A673 (cell line): Measurements from ENCODE around the gene MRPL10. TPM values are rescaled to one million over a fixed set of nuclear protein-coding genes. Genes with fewer than 3 reads are reported as not detected.

ENCODE experiments used
- BruUV-seq: library from RNA; stranded (reverse); fragments of 400-500 nt; replicated peaks from 2 replicates; lab custom pipeline; 2021; lab: Mats Ljungman, UMichigan
- CTCF ChIA-PET: fragments of 300-600 bp; sonication (Branson Sonifier 250); formaldehyde crosslinking; loops from one replicate; lab custom pipeline; 2022; ENCODE audit warnings: antibody characterized with exemption; lab: Charles Lee
- POLR2A ChIA-PET: fragments of 300-600 bp; sonication (Branson Sonifier 250); formaldehyde crosslinking; loops from one replicate; lab custom pipeline; 2022; ENCODE audit warnings: antibody characterized with exemption; ENCODE audit not compliant: low non-redundant PET; lab: Charles Lee
- DNase-seq: peaks from one replicate; pipeline ENCODE4 v3.0.0-alpha.2; 2015; ENCODE audit warnings: low spot score
- H3K27ac ChIP-seq: fragments of 200-600 bp; sonication (generic); 2 replicates; pipeline ENCODE4 v1.5.1; 2016; ENCODE audit warnings: mixed run types, low read depth, mild to moderate bottlenecking, mixed read lengths, antibody characterized with exemption, low read length; ENCODE audit not compliant: poor library complexity, severe bottlenecking
- H3K27me3 ChIP-seq: fragments of 200-600 bp; sonication (generic); replicated peaks from 2 replicates; pipeline ENCODE4 v1.6.1; 2017; ENCODE audit warnings: mixed run types, low read depth, mild to moderate bottlenecking, mixed read lengths, antibody characterized with exemption, low read length; ENCODE audit not compliant: insufficient read depth, poor library complexity
- H3K36me3 ChIP-seq: fragments of 200-600 bp; sonication (generic); 2 replicates; pipeline ENCODE4 v1.6.1; 2016; ENCODE audit warnings: mixed run types, mild to moderate bottlenecking, mixed read lengths, antibody characterized with exemption, low read length; ENCODE audit not compliant: insufficient read depth, poor library complexity, severe bottlenecking
- H3K4me1 ChIP-seq: fragments of 200-600 bp; sonication (generic); 2 replicates; pipeline ENCODE4 v1.6.1; 2017; ENCODE audit warnings: mixed run types, mild to moderate bottlenecking, mixed read lengths, antibody characterized with exemption, low read length; ENCODE audit not compliant: insufficient read depth, poor library complexity, severe bottlenecking
- H3K4me3 ChIP-seq: fragments of 200-600 bp; sonication (generic); 2 replicates; pipeline ENCODE4 v1.5.1; 2016; ENCODE audit warnings: low read depth, mixed run types, mild to moderate bottlenecking, mixed read lengths, low read length; ENCODE audit not compliant: poor library complexity, severe bottlenecking
- H3K9me3 ChIP-seq: fragments of 200-600 bp; sonication (generic); 2 replicates; pipeline ENCODE4 v1.6.1; 2016; ENCODE audit warnings: mixed run types, low read depth, mild to moderate bottlenecking, mixed read lengths, antibody characterized with exemption, low read length; ENCODE audit not compliant: poor library complexity, severe bottlenecking
- CTCF ChIP-seq: fragments of 300-800, 200-600 bp; sonication (generic); conservative IDR thresholded peaks from 2 replicates; pipeline ENCODE4 v1.5.1; 2017; ENCODE audit warnings: low read depth, mild to moderate bottlenecking, antibody characterized with exemption, low read length, moderate library complexity, mixed read lengths
- EZH2 ChIP-seq: fragments of 200-600 bp; sonication (generic); IDR thresholded peaks from 2 replicates; pipeline ENCODE4 v1.6.1; 2017; ENCODE audit warnings: borderline replicate concordance, low read depth, mild to moderate bottlenecking, mixed read lengths, antibody characterized with exemption, low read length; ENCODE audit not compliant: poor library complexity, severe bottlenecking
- intact Hi-C: fragments of 100-400 bp; cut with micrococcal nuclease; formaldehyde crosslinking; loops from one replicate; pipeline ENCODE4 v1.10.0; 2022; ENCODE audit not compliant: unreplicated experiment
- total RNA-seq: library from RNA; stranded (reverse); gene quantifications from 2 replicates; pipeline ENCODE4 v1.2.3, GENCODE V29; 2021

The MRPL10 gene
- total RNA-seq, 1 experiment from 2014 or later: 30.5 TPM

DNA sequence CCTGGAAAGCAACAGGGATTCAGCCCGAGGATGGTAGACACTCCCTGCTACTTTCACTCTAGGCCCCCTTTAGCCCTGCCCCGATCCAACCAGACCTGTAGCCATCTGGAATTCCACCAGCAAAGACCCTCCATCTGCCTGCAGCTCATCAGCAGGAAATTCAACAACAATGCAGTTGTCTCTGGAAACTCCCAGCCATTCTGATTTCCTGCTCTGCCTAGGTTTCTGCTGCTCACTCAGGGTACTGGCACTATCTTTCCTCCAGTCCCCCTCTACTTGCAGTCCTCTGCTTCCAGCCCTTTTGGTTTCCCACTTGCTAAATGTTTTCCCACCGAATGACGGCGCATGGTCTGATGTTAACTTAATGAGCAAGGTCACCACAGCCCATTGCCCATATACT is 22.3 kb upstream of the MRPL10 start:
- DNase-seq: no peak
- BruUV-seq: no TSS peak
- ChIA-PET CTCF (no interaction called here), POLR2A (no interaction called here)
- Histone ChIP-seq H3K9me3 (no peaks in the 10 kb centered on the region), H3K36me3 (no peaks in the 10 kb centered on the region), H3K27ac (no peak overlapping the region), H3K27me3 (peaks cover 70% of the 10 kb centered on the region), H3K4me1 (no peaks in the 10 kb centered on the region), H3K4me3 (no peak overlapping the region)
- intact Hi-C loops: no loop called here
- TF ChIP-seq EZH2: no peak
- no peak for TF ChIP-seq CTCF

GRCh38 chr17:47852113-47852949 is 21.0 kb upstream of the MRPL10 start:
- no peaks in the 10 kb centered on the region for H3K36me3 ChIP-seq
- no peaks in the 10 kb centered on the region for H3K4me1 ChIP-seq
- no peak for DNase-seq
- CTCF ChIA-PET: interaction anchor here (0.7 kb wide), 1 partner anchor 203 kb away, joined by 7 read pairs; no protein-coding TSS in a partner anchor
- no TSS peak for BruUV-seq
- peaks cover 83% of the 10 kb centered on the region for H3K27me3 ChIP-seq
- POLR2A ChIA-PET: interaction anchor here (0.6 kb wide), 1 partner anchor 1951 kb away, joined by 4 read pairs; no protein-coding TSS in a partner anchor
- peak; percentile 49 for TF ChIP-seq EZH2
- TF ChIP-seq CTCF: no peak
- intact Hi-C loops: no loop called here
- H3K9me3 ChIP-seq: no peaks in the 10 kb centered on the region
- H3K4me3 ChIP-seq: no peak overlapping the region
- no peak overlapping the region for H3K27ac ChIP-seq

- H3K36me3 ChIP-seq: no peaks in the 10 kb centered on the region
- no peaks in the 10 kb centered on the region for H3K4me1 ChIP-seq
- intact Hi-C loops: no loop called here
- H3K9me3 ChIP-seq: no peaks in the 10 kb centered on the region
- no TSS peak for BruUV-seq
- no peak overlapping the region for H3K4me3 ChIP-seq
- H3K27me3 ChIP-seq: peaks cover 89% of the 10 kb centered on the region
- TF ChIP-seq CTCF (no peak), EZH2 (no peak)
- DNase-seq: no peak
- H3K27ac ChIP-seq: no peak overlapping the region
- POLR2A ChIA-PET: interaction anchor here (0.6 kb wide), 1 partner anchor 1952 kb away, joined by 4 read pairs; no protein-coding TSS in a partner anchor
- CTCF ChIA-PET: interaction anchor here (0.7 kb wide), 1 partner anchor 204 kb away, joined by 7 read pairs; no protein-coding TSS in a partner anchor
These were observed 20.4 kb upstream of the MRPL10 start for GRCh38 chr17:47851764-47852112.
